Femur (tissue), 1 donor: ENCODE measurements around the gene ART1.
"Not testable (repeated sequence)": the region's sequence is repeated elsewhere in the genome, so short reads cannot be mapped to it uniquely, and the experiment has no call there.

ENCODE experiments used
- DNase-seq: peaks from one replicate; pipeline ENCODE4 v3.0.0-alpha.2; 2017

Gene ART1

DNA sequence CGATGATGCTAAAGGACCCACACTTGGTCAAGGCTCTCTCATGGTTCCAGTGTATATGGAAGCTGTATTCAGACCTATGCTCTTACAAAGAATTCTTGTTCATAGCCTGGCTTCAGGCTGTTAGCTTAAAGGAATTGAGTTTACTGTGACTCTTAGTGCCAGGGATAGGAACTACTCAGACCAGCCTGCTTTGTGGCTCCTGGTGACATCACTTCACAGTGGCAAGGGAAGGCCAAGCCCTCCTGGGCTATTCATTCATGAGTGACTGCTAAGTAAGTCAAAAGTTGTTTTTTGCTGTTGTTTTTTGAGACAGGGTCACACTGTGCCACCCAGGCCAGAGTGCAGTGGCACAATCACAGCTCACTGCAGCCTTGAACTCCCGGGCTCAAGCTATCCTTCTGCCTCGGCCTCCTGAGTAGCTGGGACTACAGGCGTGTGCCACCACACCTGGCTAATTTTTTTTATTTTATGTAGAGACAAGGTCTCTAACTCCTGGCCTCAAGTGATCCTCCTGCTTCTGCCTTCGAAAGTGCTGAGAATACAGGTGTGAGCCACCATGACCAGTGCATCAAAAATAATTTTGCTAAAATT, 12.8 kb upstream of the ART1 start:
- DNase-seq = no peak

DNA sequence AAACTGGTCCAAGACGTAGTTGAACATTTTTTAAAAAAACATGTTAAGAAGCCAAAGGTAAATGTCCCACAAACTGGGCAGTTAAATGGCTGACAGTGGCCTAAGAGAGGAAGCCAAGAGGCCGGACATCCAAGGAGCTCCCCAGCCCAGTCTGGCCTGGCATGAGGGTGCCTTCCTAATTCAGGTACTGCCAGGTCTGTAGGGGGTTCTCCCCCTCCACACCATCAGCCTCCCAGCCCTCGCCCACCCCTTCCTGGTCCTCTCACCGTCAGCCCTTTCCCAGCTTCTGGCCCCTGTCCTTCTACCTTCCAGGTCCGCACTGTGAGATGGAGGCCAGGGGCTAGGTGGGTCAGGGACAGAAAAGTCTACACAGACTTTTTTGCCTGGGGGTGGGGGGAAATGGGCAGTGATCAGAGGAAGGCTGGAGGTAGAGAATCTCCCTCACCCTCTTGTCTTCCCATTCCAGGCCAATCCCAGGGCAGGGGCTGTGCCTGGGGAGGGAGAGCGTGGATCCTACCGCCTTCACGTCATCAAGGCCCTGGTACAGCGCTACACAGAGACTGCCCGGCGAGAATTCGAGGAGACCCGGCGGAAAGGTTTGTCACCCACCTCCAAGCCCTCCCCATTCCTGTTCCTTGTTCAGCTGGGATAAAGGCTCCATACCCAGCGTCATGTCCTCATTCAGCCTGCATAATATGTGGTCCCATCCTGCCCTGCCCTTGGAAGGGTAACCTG, 9.1 kb upstream of the ART1 start:
- no peak for DNase-seq

DNA sequence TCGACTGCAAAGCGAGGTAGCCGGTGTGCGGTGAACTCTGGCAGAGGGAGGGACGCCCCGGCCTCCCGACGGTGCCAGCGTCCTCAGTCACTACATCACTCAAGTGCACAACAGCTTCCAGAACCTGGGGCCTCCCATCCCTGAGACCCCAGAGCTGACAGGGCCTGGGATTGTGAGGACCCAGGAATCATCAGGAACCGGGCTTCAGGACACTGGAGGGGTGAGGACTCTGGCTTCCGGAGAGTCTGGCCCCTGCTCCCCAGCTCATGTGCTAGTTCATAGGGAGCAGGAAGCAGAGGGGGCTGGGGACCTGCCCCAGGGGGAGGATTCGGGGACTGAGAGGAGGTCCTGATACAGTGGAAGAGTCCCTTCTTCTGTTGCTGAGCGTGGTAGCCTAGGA, 7.7 kb upstream of the ART1 start:
- DNase-seq = no peak

DNA sequence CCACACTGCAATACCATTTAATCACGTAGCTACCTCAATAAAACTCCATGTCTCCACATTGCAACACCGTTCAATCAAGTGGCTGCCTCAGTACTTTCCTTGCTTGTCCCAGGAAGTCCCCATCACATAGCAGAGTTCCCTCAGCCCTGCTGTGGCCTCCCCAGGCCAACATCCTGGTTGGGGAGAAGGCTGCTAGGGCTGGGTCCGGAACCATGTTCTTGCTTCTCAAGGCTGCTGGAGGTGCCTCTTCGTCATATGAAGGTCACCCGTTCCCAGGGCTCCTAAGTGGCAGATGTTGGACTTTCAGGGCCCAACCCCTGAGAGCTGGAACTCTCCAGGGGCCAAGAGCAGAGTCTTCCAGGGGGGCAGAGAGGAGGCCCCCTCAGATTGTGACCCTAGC, 6.4 kb upstream of the ART1 start:
- no peak for DNase-seq

DNA sequence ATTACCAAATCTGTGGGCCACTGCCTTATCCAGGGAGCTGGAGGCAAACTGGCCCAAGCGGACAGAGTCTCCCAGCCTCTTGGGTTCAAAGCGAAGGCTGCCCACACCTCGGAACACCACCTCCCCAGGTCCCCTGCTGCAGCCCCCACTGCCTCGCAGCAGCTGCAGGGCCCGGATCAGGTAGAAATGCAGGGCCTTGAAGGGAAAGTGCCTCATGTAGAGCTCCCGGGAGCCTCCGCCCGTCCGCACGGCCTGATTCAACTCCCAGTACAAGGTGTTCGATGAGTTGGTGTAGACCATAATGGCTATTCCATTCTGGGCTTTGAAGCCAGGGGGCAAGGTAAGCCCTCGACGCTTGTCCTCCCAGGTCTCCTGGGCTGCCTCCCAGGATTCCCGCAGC, 5.1 kb upstream of the ART1 start:
- no peak for DNase-seq

DNA sequence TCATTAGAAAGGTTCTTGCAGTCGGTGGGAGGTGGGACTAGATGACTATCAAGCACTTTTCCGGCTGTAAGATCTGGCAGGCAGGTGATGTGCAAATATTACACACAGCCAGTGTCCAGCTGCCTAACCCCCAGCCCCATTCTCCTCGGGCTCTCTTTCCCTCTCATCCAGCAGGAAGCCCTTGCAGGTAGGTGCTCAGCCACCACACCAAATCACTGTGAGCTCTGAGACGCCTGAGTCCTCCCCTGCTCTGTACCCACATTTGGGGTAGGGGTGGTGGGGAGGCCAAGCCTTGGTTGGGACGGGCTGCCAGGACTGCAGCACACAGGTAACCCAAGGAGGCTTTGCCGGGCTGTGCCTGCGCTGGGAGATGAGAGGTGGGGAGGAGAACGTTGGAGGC, 3.7 kb upstream of the ART1 start:
- DNase-seq = no peak

DNA sequence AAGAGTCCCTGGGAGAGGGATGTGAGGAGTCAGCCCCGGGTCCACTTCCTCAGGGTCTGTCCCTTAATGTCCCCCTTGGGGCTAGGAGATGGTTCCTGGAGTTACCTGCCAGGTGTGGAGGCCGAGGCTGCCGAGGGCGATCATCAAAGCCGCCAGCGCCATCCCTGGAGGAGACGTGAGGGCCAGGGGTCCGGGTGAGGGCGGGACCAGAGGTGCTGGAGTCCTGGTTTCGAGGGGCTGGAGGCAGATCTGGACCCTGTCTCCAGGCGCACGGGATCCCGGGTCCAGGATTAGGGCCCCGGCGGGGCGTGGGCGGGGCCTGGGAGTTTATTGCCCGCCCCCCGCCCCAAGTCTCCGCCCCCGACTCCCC, 3.2 kb upstream of the ART1 start, which contains the start of gene ART5:
TSS of gene ART5 (minus strand) at position 292 of the 370 bp plus-strand sequence. CDS start at position 162, 130 bp downstream.
- DNase-seq = no peak

DNA sequence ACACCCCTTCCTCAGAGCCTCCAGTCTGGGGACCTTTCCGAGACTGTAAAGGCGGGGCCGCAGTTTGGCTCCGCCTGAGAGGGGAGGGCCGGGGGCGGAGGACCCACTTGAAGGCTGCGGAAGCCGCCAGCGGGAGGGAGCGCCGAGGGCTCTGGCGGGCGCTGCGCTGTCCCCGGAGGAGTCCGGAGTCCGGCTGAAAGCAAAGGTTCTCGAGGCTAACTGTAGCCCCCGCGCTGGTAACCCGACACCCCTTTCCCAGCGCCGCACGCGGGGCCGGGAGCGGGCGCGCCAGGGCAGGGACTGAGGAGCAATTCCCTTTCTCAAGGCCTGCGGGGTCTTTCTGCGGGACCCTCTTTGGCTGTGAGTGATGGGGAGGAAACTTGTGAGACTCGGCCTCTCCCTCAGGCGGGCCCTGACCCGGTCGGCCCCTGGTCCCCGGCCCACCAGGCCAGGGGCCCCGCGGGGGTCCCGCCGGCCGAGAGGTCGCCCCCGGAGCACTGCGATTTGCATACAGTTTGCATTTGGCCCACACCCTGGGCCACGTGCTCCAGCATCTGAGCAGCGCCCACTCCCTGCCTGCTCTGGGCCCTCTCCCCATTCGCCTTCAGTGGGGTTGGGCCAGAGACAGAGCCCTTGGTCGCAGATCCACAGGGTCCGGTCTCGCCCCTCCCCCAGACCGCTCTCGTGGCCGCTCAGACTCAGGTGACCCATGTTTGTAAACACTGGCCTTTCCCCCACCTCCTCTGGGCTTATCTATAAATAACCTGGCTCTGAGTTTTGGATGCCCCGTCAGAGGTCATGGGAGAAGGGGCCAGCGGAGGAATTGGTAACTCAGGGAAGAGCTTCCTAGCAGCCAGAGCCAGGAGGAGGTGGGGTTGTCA, 2.6 kb upstream of the ART1 start:
- DNase-seq = peak; percentile 91

DNA sequence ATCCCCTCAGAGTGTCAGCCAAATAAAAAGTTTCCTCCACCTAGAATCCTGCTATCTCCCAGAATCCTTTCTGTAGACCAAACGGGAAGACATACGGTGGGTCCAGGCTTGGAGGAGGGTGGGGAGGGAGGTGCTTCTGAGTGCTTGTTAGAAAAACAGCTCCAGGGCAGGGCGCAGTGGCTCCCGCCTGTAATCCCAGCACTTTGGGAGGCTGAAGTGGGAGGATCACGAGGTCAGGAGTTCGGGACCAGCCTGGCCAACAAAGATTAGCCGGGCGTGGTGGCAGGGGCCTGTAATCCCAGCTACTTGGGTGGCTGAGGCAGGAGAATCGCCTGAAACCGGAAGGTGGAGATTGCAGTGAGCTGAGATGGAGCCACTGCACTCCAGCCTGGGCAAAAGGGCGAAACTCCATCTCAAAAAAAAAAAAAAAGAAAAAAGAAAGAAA, 1.8 kb upstream of the ART1 start:
- DNase-seq = not testable (repeated sequence)

DNA sequence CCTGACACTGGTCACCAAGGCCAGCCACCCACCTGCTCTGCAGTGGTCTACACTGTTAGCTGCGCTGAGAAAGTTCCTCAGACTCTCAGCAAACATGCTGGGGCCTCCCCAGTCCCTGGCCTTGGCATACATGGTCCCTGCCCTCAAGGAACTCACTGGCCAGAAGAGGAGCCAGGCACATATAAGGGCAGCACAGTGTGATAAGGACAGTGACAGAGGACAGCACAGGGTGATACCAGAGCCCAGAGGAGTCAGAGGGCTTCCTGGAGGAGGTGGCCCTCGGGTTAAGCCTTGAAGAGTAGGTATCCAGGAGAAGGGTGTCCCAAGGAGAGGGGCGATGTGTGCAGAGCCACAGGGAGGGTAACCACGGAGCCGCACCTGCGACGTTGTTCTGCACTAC, 624 bp downstream of the ART1 start:
- no peak for DNase-seq

DNA sequence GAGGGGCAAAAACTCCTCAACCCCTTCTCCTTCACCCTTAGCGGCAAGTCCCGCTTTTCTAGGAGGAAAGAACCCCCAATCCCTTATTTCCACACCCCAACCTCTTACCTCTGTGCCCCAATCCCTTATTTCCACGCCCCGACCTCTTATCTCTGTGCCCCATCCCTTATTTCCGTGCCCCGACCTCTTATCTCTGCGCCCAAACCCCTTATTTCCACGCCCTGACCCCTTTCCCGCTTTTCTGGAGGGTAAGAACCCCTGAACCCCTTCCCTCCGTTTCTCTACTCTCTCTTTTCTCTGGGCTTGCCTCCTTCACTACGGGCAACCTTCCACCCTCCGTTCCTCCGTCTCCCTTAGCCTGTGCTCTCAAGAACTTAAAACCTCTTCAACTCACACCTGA, 3.9 kb downstream of the ART1 start:
- not testable (repeated sequence) for DNase-seq

DNA sequence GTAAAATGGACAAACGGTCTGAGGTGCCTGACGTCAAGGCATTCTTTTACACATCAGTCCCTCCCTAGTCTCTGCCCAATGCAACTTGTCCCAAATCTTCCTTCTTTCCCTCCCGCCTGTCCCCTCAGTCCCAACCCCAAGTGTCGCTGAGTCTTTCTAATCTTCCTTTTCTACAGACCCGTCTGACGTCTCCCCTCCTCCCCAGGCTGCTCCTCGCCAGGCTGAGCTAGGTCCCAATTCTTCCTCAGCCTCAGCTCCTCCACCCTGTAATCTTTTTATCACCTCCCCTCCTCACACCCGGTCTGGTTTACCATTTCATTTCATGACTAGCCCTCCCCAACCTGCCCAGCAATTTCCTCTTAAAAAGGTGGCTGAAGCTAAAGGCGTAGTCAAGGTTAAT, 4.4 kb downstream of the ART1 start:
- not testable (repeated sequence) for DNase-seq

DNA sequence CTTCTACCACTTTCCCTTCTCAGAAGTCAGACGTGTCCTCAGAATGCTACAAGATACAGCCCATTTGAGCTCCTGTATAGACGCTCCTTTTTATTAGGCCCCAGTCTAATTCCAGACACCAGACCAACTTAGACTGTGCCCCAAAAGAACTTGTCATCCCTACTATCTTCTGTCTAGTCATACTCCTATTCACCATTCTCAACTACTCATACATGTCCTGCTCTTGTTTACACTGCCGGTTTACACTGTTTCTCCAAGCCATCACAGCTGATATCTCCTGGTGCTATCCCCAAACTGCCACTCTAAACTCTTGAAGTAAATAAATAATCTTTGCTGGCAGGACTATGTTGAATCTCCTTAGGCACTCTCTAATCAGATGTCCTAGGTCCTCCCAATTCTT, 7.6 kb downstream of the ART1 start:
- not testable (repeated sequence) for DNase-seq

DNA sequence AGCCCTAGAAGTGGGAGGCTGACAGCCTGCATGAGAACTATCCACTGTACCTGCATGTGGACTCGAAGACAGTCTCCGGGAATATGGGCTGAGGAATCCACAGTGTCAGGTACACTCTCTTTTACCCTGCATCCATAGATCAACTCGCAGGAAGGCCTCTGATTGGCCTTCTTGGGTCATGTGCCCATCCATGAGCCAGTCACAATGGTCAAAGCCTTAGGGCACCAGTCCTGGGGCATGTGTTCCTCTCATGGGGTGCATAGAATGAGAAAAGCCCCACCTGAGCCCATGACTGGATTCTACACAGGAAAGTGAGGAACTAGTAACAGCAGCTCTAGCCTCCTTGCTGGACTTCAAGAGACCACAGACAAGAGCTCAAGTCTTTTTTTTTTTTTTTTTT, 10.6 kb downstream of the ART1 start:
- DNase-seq = no peak

DNA sequence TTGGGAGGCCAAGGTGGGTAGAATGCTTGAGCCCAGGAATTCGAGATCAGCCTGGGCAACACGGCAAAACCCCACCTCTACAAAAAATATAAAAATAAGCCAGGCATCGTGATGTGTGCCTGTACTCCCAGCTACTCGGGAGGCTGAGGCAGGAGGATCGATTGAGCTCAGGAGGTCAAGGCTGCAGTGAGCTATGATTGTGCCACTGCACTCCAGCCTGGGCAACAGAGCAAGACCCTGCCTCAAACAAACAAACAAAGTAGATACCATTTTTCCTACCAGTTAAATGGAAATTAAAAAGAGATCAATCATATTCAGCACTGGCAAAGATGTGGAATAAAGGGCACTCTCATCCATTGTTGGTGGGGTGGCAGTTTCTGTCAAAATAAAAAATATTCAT, 12.4 kb downstream of the ART1 start:
- DNase-seq = not testable (repeated sequence)

DNA sequence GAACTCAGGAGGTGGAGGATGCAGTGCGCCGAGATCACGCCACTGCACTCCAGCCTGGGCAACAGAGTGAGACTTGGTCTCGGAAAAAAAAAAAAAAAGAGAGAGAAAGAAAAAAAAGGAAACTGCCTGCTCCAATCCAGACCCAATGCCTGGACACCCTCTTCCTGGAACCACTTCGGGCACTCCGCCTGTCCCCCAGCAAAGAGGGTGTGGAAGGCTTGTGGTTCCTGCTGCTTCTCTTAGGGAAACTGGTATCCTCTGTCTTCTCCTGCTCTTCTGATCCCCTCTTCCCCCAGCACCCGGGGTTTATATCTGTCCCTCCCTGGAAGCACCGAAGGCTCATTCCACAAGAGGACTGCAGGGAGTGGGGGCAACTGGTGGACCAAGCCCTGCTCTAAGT, 13.3 kb downstream of the ART1 start:
- DNase-seq = no peak

DNA sequence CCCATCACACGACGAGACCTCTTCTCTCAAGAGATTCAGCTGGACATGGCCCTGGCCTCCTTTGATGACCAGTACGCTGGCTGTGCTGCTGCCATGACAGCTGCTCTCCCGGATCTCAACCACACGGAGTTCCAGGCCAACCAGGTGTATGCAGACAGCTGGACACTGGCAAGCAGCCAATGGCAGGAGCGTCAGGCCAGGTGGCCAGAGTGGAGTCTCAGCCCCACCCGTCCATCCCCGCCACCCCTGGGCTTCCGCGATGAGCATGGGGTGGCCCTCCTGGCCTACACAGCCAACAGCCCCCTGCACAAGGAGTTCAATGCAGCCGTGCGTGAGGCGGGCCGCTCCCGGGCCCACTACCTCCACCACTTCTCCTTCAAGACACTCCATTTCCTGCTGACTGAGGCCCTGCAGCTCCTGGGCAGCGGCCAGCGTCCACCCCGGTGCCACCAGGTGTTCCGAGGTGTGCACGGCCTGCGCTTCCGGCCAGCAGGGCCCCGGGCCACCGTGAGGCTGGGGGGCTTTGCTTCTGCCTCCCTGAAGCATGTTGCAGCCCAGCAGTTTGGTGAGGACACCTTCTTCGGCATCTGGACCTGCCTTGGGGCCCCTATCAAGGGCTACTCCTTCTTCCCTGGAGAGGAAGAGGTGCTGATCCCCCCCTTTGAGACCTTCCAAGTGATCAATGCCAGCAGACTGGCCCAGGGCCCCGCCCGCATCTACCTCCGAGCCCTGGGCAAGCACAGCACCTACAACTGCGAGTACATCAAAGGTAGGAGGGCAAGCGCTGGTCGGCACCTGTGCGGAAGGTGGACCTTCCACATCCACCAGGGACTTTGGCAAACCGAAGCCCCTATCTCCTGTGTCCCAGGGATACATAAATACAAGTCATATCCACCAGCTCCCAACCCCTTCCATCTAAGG, 14.9 kb downstream of the ART1 start:
- DNase-seq = no peak

DNA sequence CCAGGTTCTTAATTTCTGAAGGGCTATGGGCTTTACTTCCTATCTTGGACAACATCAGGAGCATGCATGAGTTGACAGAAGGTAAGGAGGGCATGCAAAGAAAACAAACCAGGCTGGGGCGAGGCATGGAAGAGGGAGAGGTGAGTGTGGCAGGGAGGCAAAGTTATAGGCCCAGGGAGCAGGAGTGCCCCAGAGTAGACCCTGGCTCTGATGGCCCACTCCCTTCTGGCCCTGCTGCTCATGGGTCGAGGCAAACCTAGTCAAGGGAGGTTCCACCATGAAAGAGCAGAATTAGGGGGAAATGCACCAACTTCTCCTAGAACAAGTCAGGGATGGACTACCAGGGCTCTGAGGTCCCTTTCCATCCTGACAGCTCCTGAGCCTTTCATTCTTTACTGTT, 16.0 kb downstream of the ART1 start:
- DNase-seq = no peak

DNA sequence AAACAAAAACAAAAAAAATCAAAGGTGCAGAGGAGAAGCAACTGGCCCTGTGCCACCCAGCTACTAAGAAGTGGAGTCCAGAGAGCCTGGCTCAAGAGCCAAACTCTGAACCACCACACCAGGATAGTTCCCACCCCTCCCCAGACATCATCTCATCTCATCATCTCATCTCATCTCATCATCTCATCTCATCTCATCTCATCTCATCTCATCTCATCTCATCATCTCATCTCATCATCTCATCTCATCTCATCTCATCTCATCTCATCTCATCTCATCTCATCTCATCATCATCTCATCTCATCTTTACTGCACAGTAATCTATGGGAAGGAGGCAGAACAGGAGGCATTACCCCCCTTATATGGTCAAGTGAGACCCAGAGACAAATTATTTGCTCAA, 17.9 kb downstream of the ART1 start:
- no peak for DNase-seq

DNA sequence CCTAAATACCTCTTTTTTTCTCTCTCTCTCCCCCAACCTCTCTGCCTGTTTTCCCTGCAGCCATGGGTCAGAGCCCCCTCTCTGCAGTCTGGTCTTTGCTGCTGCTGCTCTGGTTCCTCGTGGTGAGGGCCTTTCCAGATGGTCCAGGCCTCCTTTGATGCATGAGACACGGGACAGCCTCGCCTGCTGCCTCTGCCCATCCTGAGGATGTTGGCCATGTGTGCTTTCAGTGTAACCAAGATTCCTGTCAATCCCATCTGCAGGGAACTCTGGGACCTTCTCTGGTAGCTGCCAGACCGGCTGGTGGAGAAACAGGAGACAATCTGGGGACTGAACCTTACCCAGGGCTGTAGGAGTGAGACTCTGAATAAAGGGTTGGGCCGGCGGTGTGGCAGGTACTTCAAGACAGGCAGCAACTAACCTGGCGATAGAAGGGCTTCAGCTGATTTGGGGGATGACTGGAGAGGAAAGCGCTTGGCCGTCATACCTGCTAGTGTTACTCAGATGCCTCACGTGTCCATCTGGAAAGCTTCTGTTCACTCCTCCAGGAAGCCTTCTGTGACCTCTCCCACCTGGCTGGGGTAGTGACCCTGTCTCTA, 19.2 kb downstream of the ART1 start:
- DNase-seq = no peak

DNA sequence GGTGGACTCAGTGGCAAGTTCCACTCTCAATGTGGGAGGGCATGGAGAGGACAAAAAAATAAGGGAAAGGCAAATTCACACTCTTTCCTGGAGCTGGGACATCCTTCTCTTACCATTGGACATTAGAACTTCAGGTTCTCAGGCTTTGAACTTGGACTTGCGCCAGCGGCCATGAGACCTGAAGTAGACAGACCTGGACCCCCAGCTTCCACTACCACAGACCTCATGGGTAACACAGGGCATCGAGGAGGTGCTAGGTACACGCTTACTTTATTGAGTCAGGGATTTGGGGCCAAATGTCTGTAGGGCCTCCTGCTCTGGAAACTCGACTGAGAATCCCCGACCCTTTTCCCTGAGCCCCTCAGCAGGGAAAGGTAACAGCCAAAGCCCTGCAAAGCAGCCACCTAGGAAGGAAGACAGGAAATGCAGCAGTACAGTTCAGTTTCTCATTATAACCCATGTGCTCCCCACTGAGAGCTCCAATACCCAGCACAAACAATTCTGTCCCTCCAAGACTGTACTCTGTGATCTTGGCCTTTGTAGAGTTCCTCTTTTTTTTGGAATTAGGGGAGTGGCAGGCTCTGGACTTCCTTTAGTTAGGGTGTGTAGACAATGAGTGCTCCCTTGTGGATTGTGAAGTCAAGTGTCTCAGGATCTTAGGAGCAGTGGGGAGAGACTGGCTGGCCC, 20.6 kb downstream of the ART1 start:
- DNase-seq = no peak
